Trophoblast cell (in vitro differentiated cells and primary cell): Measurements from ENCODE around the gene IGSF11.

Source experiments
- DNase-seq, 2 donors: peaks; one replicate each; pipeline ENCODE4 v3.0.0-alpha.2; 2016
- H2AFZ ChIP-seq: 2 replicates; pipeline ENCODE4 v1.6.1; 2013; ENCODE audit warnings: low read length, moderate library complexity, mild to moderate bottlenecking; ENCODE audit not compliant: insufficient read depth, poor library complexity
- H2AK5ac ChIP-seq: 2 replicates; pipeline ENCODE4 v1.6.1; 2013; ENCODE audit warnings: mild to moderate bottlenecking, low read length
- H2BK120ac ChIP-seq: 2 replicates; pipeline ENCODE4 v1.6.1; 2013; ENCODE audit warnings: low read length, mild to moderate bottlenecking, moderate library complexity; ENCODE audit not compliant: insufficient read depth, poor library complexity
- H2BK12ac ChIP-seq: 2 replicates; pipeline ENCODE4 v1.6.1; 2013; ENCODE audit warnings: mild to moderate bottlenecking, low read length, moderate library complexity
- H2BK5ac ChIP-seq: 2 replicates; pipeline ENCODE4 v1.6.1; 2013; ENCODE audit warnings: low read length, low read depth, moderate library complexity, mild to moderate bottlenecking; ENCODE audit not compliant: poor library complexity
- H3K14ac ChIP-seq: 2 replicates; pipeline ENCODE4 v1.6.1; 2013; ENCODE audit warnings: mild to moderate bottlenecking, low read length
- H3K18ac ChIP-seq: 2 replicates; pipeline ENCODE4 v1.6.1; 2013; ENCODE audit warnings: mild to moderate bottlenecking, low read length
- H3K23ac ChIP-seq: 2 replicates; pipeline ENCODE4 v1.6.1; 2013; ENCODE audit warnings: low read length
- H3K27ac ChIP-seq: 2 replicates; pipeline ENCODE4 v1.5.1; 2013; ENCODE audit warnings: low read depth, mild to moderate bottlenecking, inconsistent platforms, low read length, moderate library complexity
- H3K27me3 ChIP-seq: 2 replicates; pipeline ENCODE4 v1.6.1; 2013; ENCODE audit warnings: inconsistent platforms, mild to moderate bottlenecking, low read length, moderate library complexity; ENCODE audit not compliant: insufficient read depth
- H3K36me3 ChIP-seq, 2 experiments: 1 replicate in 1 of 2; 2 replicates in 1 of 2; pipeline ENCODE4 v1.6.1; 2013; ENCODE audit warnings: low read length in 2 of 2, mild to moderate bottlenecking in 2 of 2, moderate library complexity in 1 of 2; ENCODE audit not compliant: insufficient read depth in 2 of 2, control insufficient read depth in 1 of 2
- H3K4ac ChIP-seq: 2 replicates; pipeline ENCODE4 v1.6.1; 2013; ENCODE audit warnings: low read depth, mild to moderate bottlenecking, low read length, moderate library complexity
- H3K4me1 ChIP-seq, 2 experiments: 1 replicate in 1 of 2; 2 replicates in 1 of 2; pipeline ENCODE4 v1.6.1; 2013; ENCODE audit warnings: low read length in 2 of 2, mild to moderate bottlenecking in 2 of 2, moderate library complexity in 1 of 2; ENCODE audit not compliant: insufficient read depth in 2 of 2, control insufficient read depth in 1 of 2
- H3K4me2 ChIP-seq: 2 replicates; pipeline ENCODE4 v1.6.1; 2013; ENCODE audit warnings: inconsistent platforms, mild to moderate bottlenecking, low read length, moderate library complexity
- H3K4me3 ChIP-seq: 2 replicates; pipeline ENCODE4 v1.5.1; 2013; ENCODE audit warnings: mild to moderate bottlenecking, low read depth, low read length, inconsistent platforms
- H3K79me1 ChIP-seq: one replicate; pipeline ENCODE4 v1.6.1; 2013; ENCODE audit warnings: low read length
- H3K79me2 ChIP-seq: 2 replicates; pipeline ENCODE4 v1.6.1; 2013; ENCODE audit warnings: low read length, mild to moderate bottlenecking; ENCODE audit not compliant: control insufficient read depth, insufficient read depth, poor library complexity
- H3K9ac ChIP-seq: 2 replicates; pipeline ENCODE4 v1.6.1; 2013; ENCODE audit warnings: mild to moderate bottlenecking, low read length
- H3K9me3 ChIP-seq: 2 replicates; pipeline ENCODE4 v1.6.1; 2013; ENCODE audit warnings: low read depth, mild to moderate bottlenecking, control low read depth, inconsistent platforms, low read length; ENCODE audit not compliant: insufficient read depth
- H4K12ac ChIP-seq: 2 replicates; pipeline ENCODE4 v1.6.1; 2013; ENCODE audit warnings: low read depth, mild to moderate bottlenecking, low read length, moderate library complexity
- H4K8ac ChIP-seq: 2 replicates; pipeline ENCODE4 v1.6.1; 2013; ENCODE audit warnings: low read depth, mild to moderate bottlenecking, low read length, moderate library complexity
- H4K91ac ChIP-seq: one replicate; pipeline ENCODE4 v1.6.1; 2013; ENCODE audit warnings: low read depth, mild to moderate bottlenecking, low read length, moderate library complexity
- WGBS: extraction: QIAGEN DNeasy Blood & Tissue Kit; methylation state at CpG from one replicate; pipeline ENCODE4 v1.1.7; 2013; ENCODE audit warnings: missing lambda C conversion rate; ENCODE audit not compliant: insufficient read length, insufficient coverage; ENCODE audit errors: extremely low coverage; 5-methylcytosine and 5-hydroxymethylcytosine counted together

The IGSF11 gene

DNA sequence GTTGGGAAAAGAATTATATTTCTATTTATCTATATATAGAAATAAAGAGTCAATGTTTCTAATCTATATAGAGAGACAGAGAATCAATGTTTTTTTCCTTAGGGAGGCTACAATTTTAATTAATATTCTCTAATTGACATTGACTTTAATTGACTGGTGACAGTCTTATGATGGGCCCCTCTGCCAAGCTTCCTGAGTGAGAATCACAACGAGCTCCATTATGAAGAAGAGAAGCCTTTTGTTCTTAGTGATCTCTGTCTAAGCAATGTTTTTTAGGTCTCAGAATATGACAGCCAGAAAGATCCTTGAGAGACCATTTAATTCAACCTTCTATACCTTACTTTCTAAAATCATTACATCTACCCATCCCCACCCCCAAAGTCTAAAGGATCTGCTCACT lies 70.9 kb downstream of the IGSF11 start:
- no peak overlapping the region for H3K14ac ChIP-seq
- no peak for DNase-seq
- no peak overlapping the region for H3K23ac ChIP-seq
- no peaks in the 10 kb centered on the region for H3K9me3 ChIP-seq
- no peaks in the 10 kb centered on the region for H3K79me1 ChIP-seq
- H2BK120ac ChIP-seq: no peak overlapping the region
- no peak overlapping the region for H2BK12ac ChIP-seq
- no peak overlapping the region for H2AK5ac ChIP-seq
- no peaks in the 10 kb centered on the region for H3K79me2 ChIP-seq
- H4K8ac ChIP-seq: no peak overlapping the region
- no peak overlapping the region for H2AFZ ChIP-seq
- H3K4ac ChIP-seq: no peak overlapping the region
- H2BK5ac ChIP-seq: no peak overlapping the region
- no peaks in the 10 kb centered on the region for H3K36me3 ChIP-seq
- H3K4me1 ChIP-seq: peaks cover 2% of the 10 kb centered on the region in 2 experiments
- no peak overlapping the region for H3K9ac ChIP-seq
- no peaks in the 10 kb centered on the region for H3K27me3 ChIP-seq
- no peak overlapping the region for H4K91ac ChIP-seq
- WGBS: no CpG with 5 or more reads among the region's 1 CpG
- H3K4me2 ChIP-seq: no peak overlapping the region
- H3K18ac ChIP-seq: no peak overlapping the region
- H3K27ac ChIP-seq: no peak overlapping the region
- H4K12ac ChIP-seq: no peak overlapping the region
- H3K4me3 ChIP-seq: no peak overlapping the region

- Histone ChIP-seq H2AFZ (no peak overlapping the region), H2BK5ac (no peak overlapping the region), H3K14ac (no peak overlapping the region), H3K4me2 (no peak overlapping the region), H2AK5ac (no peak overlapping the region), H3K79me2 (no peaks in the 10 kb centered on the region), H2BK120ac (no peak overlapping the region), H3K79me1 (no peaks in the 10 kb centered on the region), H3K4me1 (peaks cover 2% of the 10 kb centered on the region in 2 experiments), H3K9ac (no peak overlapping the region), H3K27ac (no peak overlapping the region), H4K8ac (no peak overlapping the region), H2BK12ac (no peak overlapping the region), H3K27me3 (no peaks in the 10 kb centered on the region), H3K9me3 (no peaks in the 10 kb centered on the region), H3K18ac (no peak overlapping the region), H3K4me3 (no peak overlapping the region), H4K12ac (no peak overlapping the region), H3K23ac (no peak overlapping the region), H3K36me3 (no peaks in the 10 kb centered on the region), H3K4ac (no peak overlapping the region), H4K91ac (no peak overlapping the region)
- no CpG with 5 or more reads among the region's 2 CpGs for WGBS
- no peak for DNase-seq
Measured at GRCh38 chr3:118960876-118961450, 73.7 kb downstream of the IGSF11 start.

- DNase-seq: no peak
- WGBS: no CpG with 5 or more reads among the region's 1 CpG
- H2AK5ac ChIP-seq: no peak overlapping the region
Measured at GRCh38 chr3:118955914-118956556, 78.6 kb downstream of the IGSF11 start.

GRCh38 chr3:118951089-118951488 lies 83.6 kb downstream of the IGSF11 start:
- no peaks in the 10 kb centered on the region for H3K27me3 ChIP-seq
- H3K14ac ChIP-seq: no peak overlapping the region
- H2BK12ac ChIP-seq: no peak overlapping the region
- H3K23ac ChIP-seq: no peak overlapping the region
- no peak overlapping the region for H3K4ac ChIP-seq
- H3K4me3 ChIP-seq: no peak overlapping the region
- no peak overlapping the region for H3K27ac ChIP-seq
- H3K9ac ChIP-seq: no peak overlapping the region
- H4K91ac ChIP-seq: no peak overlapping the region
- no peak overlapping the region for H2BK120ac ChIP-seq
- no peak overlapping the region for H2AK5ac ChIP-seq
- H2BK5ac ChIP-seq: no peak overlapping the region
- H4K12ac ChIP-seq: no peak overlapping the region
- peaks cover 2 to 12% of the 10 kb centered on the region in 2 experiments for H3K4me1 ChIP-seq
- no peak overlapping the region for H3K4me2 ChIP-seq
- no peak overlapping the region for H3K18ac ChIP-seq
- H3K9me3 ChIP-seq: no peaks in the 10 kb centered on the region
- no peaks in the 10 kb centered on the region for H3K36me3 ChIP-seq
- H4K8ac ChIP-seq: no peak overlapping the region
- no peak for DNase-seq
- no peaks in the 10 kb centered on the region for H3K79me2 ChIP-seq
- H3K79me1 ChIP-seq: no peaks in the 10 kb centered on the region
- H2AFZ ChIP-seq: no peak overlapping the region

More at GRCh38 chr3:118955914-118956556, 78.6 kb downstream of the IGSF11 start:
- H3K14ac ChIP-seq: no peak overlapping the region
- H4K12ac ChIP-seq: no peak overlapping the region
- H4K91ac ChIP-seq: no peak overlapping the region
- no peak overlapping the region for H3K4me3 ChIP-seq
- no peak overlapping the region for H3K4me2 ChIP-seq
- no peak overlapping the region for H3K9ac ChIP-seq
- no peaks in the 10 kb centered on the region for H3K27me3 ChIP-seq
- no peak overlapping the region for H2BK12ac ChIP-seq
- H3K4ac ChIP-seq: no peak overlapping the region
- no peaks in the 10 kb centered on the region for H3K79me2 ChIP-seq
- no peak overlapping the region for H3K18ac ChIP-seq
- no peaks in the 10 kb centered on the region for H3K9me3 ChIP-seq
- H2BK5ac ChIP-seq: no peak overlapping the region
- peaks cover 1 to 2% of the 10 kb centered on the region in 2 experiments for H3K4me1 ChIP-seq
- H3K79me1 ChIP-seq: no peaks in the 10 kb centered on the region
- H3K23ac ChIP-seq: no peak overlapping the region
- no peak overlapping the region for H2AFZ ChIP-seq
- H4K8ac ChIP-seq: no peak overlapping the region
- H3K36me3 ChIP-seq: no peaks in the 10 kb centered on the region
- H3K27ac ChIP-seq: no peak overlapping the region
- no peak overlapping the region for H2BK120ac ChIP-seq
